ENCODE data around the gene P2RX3.
A peak's percentile ranks its signal among the peaks of the same experiment; 100 is the strongest.

The P2RX3 gene

DNA sequence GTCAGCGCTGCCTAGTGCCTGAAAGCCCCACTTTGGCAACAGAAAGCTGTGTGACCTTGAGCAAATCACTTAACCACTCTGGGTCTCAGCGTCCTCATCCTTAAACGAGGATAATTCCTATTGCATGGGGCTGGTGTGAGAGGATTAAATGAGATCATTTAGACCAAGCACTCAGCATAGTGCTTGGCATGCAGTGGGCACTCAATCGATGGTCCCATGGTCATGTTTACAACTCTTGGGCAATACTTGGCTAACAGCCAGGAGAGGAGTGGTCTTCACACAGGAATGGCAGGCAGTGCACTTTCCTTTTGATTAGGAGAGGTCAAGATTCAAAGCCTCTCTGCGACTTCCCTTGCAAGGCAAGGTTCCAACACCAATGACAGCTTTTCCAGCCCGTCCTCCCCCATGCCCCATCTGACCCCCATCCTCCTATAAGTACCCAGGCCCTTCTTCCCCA lies 27.5 kb upstream of the P2RX3 start:
- H3K4me3 ChIP-seq (ENCODE audit: low read length), result peak overlapping the region; percentile 84
- TF ChIP-seq, protein P1, sequence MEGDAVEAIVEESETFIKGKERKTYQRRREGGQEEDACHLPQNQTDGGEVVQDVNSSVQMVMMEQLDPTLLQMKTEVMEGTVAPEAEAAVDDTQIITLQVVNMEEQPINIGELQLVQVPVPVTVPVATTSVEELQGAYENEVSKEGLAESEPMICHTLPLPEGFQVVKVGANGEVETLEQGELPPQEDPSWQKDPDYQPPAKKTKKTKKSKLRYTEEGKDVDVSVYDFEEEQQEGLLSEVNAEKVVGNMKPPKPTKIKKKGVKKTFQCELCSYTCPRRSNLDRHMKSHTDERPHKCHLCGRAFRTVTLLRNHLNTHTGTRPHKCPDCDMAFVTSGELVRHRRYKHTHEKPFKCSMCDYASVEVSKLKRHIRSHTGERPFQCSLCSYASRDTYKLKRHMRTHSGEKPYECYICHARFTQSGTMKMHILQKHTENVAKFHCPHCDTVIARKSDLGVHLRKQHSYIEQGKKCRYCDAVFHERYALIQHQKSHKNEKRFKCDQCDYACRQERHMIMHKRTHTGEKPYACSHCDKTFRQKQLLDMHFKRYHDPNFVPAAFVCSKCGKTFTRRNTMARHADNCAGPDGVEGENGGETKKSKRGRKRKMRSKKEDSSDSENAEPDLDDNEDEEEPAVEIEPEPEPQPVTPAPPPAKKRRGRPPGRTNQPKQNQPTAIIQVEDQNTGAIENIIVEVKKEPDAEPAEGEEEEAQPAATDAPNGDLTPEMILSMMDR (IDR thresholded peaks at IDR 0.05; ENCODE audit: insufficient read depth, low read depth, low read length, missing control alignments), result no peak
- DNase-seq (ENCODE audit: low read depth), result peak; percentile 24

DNA sequence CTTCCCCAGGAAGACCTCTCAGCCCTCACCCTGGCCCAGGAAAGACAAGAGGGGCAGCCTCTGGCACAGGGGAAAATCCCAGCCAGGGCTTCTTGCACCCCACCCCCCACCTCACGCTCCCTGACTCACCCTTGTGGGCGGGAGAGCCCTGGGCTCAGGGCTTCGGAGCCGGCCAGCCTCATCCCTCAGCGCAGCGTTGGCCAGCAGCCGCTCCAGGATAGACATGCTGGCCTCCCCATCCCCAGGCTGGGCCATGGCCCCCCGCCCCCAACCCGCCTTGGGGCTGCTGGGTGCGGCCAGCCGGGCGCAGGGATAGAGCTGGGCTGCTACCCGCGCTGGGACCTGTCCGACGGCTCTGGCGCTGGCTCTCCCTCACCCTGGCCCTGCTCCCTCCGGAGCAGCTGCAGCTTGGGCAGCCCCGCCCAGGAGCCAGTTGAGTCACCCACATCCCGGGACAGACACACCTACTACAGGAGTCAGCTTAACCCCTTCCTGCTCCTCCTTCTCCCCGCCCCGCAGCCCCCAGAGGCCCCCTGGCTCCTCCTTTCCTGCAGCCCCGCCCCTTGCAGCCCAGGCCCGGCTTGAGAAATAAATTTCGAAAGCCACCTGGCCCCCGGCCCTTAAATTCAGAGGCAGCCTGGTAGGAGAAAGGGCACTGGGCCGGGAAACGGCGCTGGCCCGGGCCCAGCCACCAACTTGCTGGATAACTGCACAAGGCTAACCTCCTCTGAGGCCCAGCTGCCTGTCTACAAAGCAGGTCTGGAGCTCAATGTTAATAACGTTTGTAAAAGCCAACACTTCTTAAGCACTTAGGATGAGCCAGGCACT lies 26.8 kb upstream of the P2RX3 start:
- TF ChIP-seq, protein P1 (IDR thresholded peaks at IDR 0.05; ENCODE audit: insufficient read depth, low read depth, low read length, missing control alignments), result no peak
- H3K4me3 ChIP-seq (ENCODE audit: low read length), result peak overlapping the region; percentile 84
- peak; percentile 98 for DNase-seq (ENCODE audit: low read depth)

DNA sequence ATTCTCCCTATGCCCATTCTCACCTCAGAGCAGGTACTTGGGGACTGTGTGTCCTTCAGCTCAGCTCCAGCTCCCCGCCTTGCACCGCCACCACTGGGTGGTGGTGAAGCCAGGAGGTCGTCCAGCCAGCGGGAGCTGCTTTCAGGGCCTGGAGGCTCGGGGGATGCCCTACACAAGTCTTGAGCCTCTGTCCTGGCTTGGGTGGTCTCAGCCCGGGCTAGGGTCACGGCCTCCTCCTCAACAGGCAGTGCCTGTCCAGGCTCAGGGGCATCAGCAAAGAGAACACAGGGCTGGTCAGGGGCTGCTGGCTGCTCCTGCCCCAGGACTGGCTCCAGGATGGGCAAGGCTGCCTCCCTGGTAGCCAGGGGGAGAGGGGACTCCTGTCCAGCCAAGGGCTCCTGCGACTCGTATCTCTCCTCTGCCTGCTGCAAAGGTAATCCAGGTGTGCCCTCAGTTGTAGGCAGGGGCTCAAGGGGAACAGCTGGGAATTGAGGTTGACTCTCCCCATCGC lies 25.6 kb upstream of the P2RX3 start:
- TF ChIP-seq, protein P1 (IDR thresholded peaks at IDR 0.05; ENCODE audit: insufficient read depth, low read depth, low read length, missing control alignments), result peak; percentile 12
- H3K4me3 ChIP-seq (ENCODE audit: low read length), result no peak overlapping the region
- no peak for DNase-seq (ENCODE audit: low read depth)

DNA sequence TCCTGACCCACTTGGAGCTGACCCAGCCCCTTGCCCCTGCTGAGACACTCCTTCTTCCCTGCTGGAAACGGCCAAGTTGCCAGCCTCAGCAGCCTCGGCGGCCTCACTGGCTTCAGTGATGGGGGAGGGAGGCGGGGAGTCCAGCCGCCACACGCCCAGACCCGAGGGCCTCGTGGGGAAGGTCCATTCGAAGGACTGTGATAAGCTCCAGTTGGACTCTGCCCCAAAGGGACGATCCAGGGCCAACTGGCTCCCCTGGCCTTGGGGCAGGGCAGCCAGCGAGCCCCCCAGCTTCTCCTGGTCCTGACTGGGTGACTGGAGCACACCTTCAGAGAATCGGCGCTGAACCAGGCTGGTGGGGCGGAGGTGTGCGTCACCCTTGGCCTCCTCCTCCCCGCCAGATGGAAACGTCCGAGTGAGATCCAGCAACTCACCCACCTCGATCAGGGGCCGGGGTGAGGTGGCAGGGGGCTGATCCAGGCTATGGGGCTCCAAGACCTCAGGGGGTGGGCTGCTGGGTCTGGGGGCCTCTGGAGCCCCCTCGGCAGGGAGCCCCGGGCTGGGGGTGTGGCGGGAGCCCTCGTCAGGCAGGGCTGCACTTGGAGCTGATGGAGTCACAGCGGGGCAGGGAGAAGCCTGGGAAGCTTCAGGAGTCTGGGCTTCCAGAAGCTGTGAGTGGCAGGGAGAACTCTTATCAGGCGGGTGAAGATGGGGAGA lies 24.9 kb upstream of the P2RX3 start:
- no peak for DNase-seq (ENCODE audit: low read depth)
- H3K4me3 ChIP-seq (ENCODE audit: low read length), result no peak overlapping the region
- TF ChIP-seq, protein P1 (IDR thresholded peaks at IDR 0.05; ENCODE audit: insufficient read depth, low read depth, low read length, missing control alignments), result no peak

DNA sequence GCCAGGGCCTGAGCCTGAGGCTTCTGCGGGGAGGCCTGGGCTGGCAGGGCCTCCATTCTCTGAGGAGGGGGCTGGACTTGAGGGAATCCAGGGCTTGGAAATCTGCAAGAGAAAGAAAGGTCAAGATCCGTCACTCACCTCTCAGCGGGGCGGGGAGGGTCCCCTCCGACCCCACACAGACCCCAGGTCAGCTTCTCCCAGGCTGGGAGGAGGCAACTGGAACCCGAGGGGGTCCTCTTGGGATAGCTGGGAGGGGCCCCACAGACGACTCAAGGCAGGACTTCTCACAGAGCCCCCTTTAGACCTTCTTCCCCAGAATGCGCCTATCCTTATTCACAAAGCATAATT lies 24.4 kb upstream of the P2RX3 start:
- H3K4me3 ChIP-seq (ENCODE audit: low read length), result no peak overlapping the region
- TF ChIP-seq, protein P1 (IDR thresholded peaks at IDR 0.05; ENCODE audit: insufficient read depth, low read depth, low read length, missing control alignments), result no peak
- DNase-seq (ENCODE audit: low read depth), result no peak

DNA sequence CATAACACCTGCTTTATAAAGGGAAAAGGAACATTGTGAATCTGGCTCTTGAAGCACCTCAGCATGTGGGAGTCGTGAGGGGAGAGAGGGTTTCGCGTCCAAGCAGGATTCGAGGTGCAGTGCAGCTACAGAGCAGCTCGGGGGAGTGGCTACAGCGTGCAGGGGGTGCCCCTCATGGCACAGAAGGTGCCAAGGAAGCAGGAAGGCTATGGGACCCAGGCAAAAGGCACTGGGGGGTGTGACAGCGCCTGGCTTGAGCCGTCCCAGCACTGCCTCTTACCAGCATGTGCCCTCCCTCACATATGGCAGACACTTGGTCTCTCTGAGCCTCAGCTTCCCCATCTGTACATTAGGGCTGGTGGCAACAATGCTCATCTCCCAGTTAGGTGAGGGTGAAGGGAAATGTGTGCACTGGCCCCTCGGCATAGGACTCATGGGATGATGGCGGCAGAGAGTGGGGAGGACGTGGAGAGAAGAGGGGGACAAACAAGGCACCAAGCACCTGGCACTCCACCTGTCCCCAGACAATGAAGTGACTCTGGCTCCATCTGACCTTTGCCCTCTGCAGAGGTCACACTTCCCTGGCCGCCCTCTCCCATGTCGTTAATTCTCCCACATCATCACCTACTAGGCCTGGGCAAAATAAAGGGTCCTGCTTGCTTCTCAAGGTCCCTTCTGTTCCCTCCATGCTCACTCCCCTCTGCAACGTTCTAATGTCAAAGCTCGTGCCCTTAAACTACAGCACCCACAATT lies 23.8 kb upstream of the P2RX3 start:
- TF ChIP-seq, protein P1 (IDR thresholded peaks at IDR 0.05; ENCODE audit: insufficient read depth, low read depth, low read length, missing control alignments), result no peak

More for the DNA sequence above, 23.8 kb upstream of the P2RX3 start:
- no peak overlapping the region for H3K4me3 ChIP-seq (ENCODE audit: low read length)
- DNase-seq (ENCODE audit: low read depth), result no peak
